Activated T-helper 1 cell treated with Interleukin-2 at 50 U/mL for 16 hours (primary cell): Measurements from ENCODE around the gene FAM219A.
A peak's percentile ranks its signal among the peaks of the same experiment; 100 is the strongest.
"Not testable (repeated sequence)": the region's sequence is repeated elsewhere in the genome, so short reads cannot be mapped to it uniquely, and the experiment has no call there.

ENCODE experiments used
- DNase-seq: peaks from one replicate; pipeline ENCODE4 v3.0.0-alpha.2; 2020; ENCODE audit warnings: low read depth

The FAM219A gene

DNA sequence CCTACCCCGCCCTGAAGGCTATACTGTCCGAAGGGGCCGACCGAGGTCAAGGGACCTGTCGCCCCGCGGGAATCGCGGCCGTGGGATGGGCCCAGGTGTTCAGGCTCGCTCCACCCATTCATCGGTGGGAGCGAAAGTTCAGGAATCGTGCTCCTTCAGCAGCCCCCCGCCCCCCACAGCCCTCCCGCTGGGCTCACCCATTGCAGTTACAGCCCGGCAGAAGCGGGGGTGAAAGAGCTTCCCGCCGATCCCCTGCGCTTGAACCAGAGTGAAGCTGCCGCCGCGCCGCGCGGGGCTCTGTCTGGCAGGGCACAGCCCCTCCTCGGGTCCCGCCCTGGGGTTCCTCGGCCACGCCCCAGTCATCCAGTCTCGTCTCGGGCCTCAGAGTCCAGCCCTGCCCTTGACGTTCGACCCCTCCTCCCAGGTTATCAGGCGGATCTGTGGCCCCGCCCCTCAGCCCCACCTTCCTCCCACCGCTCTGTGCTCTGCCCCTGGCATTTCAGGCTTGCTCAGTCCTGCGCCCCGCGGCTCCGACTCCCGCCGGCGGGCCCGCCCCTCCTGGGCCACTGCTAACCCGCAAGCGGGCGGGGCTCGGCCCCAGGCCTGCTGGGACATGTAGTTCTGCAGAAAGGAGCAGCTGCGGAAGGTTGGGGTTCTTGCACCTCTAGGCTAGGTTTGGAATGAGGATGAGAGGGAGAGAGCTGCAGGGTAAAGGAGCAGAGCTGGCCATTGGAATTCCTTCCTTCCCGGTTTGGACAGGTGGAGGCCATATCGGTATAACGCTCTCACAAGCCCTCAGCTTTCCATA lies 81.6 kb downstream of the FAM219A start, which contains the start of gene MYORG:
TSS of gene MYORG (minus strand) at position 303 of the 808 bp plus-strand sequence. CDS start 3,955 bp downstream, outside the sequence.
- DNase-seq = peak; percentile 95

DNA sequence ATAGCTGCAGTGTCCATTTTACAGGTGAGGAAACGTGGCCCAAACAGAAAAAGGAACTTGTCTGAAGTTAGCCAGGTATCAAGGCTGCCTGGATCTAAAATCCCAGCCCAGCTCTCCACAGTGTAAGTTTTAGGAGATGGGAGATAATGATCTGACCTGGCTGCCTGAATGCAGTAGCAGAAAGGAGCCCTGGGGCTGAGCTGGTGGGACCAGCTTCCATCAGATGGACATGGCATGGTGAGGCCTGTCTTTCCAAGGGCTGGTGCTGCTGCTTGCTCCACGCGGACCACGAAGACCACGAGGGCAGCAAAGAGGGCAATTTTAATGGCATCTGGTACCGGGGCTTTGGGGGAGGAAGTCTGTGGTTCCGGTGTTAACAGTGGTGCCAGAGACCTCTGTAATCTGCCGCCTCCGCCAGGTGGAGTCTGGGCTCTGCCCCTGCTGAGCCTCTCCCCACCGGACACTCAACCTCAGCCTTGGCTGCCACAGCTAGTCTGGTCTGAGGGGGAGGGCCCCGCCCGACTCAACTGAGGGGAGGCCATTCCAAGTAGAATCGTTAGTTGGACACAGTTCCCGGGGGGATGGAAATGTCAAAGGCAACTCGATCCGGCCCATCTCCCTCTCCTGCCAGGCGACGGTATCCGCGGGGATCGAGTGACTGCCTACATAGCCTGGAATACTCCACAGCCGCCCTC lies 82.3 kb downstream of the FAM219A start:
- DNase-seq = peak; percentile 33

DNA sequence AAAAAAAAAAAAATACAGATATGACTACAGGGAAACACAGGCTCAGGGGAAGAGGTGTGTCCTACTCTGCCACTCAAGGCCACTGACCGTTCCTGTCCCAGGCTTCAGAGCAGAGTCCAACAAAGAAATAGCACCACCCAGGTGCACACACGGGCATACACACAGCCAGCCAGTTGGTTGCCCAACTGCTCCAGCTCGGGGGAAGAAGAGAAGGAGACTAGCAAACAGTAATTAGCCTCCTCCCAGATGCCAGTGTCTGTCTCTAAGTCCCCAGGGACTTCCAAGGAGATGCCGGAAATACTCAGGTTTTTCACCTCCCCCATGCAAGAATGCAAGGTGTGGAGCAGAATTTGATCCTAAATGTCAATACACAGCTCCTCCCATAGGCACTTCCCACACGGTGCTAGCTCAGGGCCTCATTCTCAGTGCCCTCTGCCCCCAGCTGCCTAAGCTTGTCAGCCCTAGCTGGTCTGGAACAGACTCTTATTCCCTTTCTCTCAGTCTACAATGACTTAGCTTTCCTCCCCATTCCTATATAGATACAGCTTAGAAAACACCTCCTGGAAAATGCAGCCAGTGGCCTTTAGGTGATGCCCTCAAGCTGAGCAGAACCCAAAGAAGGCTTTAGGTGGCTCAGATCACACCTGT lies 83.3 kb downstream of the FAM219A start:
- DNase-seq = no peak

DNA sequence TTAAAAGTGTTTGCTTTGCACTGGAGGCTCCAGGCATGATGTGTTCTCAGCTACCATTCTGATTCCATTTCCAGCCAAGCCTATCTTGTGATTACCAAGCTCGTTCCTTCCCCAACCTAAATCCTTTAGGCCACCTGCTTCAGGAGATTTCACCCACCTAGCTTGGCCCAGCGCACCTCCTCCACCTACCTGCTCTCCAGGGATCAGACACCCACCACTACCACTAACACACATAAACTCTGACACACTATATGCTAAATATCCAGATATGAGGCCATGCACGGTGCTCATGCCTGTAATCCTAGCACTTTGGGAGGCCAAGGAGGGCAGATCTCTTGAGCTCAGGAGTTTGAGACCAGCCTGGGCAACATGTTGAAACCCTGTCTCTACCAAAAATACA lies 84.0 kb downstream of the FAM219A start:
- DNase-seq = no peak

GRCh38 chr9:34373749-34374148 lies 84.6 kb downstream of the FAM219A start:
- DNase-seq = no peak

- DNase-seq = no peak
Observed at GRCh38 chr9:34372467-34373011, 85.8 kb downstream of the FAM219A start.

GRCh38 chr9:34371886-34372466 lies 86.4 kb downstream of the FAM219A start:
- no peak for DNase-seq

GRCh38 chr9:34370970-34371880 lies 87.1 kb downstream of the FAM219A start:
- DNase-seq = no peak

DNA sequence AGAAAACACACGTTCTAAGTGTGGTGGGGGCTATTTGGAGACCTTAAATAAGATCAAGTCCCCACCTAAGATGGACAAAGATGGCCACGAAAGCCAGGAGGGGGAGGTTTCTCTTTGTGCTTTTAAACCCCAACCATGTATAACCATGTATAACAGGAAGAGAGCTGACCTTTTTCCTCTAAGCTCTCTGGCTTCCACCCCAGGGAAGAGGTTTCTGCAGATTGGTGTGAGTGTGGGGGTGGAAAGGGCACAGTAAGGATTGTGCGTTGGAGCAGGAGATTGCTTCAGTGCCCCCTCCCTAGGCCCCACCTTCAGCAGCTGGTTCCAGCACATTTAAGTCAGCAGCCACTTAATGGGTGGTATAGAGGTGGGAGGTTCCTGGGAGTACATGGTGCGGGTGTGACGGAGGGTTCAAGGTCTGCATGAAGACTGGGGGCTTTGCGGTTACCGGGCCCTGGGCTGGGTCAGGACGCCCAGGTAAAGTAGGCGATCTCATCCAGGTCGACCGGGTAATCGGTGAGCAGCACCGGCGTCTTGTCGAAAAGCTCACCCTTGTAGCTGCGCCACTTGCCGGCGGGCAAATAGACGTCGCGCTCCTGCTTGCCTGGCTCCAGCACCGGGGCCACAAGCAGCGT lies 87.9 kb downstream of the FAM219A start:
- DNase-seq = no peak

DNA sequence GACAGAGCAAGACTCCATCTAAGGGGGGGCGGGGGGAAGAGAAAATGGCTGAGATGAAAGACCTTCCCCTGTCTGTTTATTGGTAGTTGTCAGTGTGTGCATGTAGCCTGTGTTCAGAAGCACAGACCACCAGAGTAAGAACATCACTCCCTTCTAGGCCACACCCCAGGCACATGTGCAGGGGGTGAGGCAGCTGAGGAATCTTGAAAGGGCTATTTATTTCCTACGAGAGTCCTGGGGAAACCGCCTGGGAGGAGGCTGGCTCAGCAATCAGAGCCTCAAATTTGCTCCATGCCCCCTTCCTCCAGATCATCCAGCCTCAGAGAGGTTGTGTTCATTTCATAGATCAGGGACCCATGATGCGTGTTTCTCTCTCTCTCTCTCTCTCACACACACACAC lies 88.7 kb downstream of the FAM219A start:
- DNase-seq = no peak

GRCh38 chr9:34368796-34369195 lies 89.6 kb downstream of the FAM219A start:
- not testable (repeated sequence) for DNase-seq

DNA sequence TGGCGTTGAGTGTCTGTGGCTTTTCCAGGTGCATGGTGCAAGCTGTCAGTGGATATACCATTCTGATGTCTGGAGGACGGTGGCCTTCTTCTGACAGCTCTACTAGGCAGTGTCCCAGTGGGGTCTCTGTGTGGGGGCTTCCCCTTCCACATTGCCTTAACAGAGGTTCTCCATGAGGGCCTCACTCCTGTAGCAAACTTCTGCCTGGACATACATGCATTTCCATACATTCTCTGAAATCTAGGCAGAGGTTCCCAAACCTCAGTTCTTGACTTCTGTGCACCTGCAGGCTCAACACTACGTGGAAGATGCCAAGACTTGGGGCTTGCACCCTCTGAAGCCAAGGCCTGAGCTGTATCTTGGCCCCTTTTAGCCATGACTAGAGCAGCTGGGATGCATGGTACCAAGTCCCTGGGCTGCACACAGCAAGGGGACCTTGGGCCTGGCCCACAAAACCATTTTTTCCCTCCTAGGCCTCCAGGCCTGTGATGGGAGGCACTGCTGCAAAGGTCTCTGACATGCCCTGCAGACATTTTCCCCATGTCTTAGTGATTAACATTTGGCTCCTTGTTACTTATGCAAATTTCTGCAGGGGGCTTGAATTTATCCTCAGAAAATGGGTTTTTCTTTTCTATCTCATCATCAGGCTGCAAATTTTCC lies 90.5 kb downstream of the FAM219A start:
- not testable (repeated sequence) for DNase-seq

- DNase-seq = no peak
Observed at GRCh38 chr9:34366365-34366764, 92.0 kb downstream of the FAM219A start.

DNA sequence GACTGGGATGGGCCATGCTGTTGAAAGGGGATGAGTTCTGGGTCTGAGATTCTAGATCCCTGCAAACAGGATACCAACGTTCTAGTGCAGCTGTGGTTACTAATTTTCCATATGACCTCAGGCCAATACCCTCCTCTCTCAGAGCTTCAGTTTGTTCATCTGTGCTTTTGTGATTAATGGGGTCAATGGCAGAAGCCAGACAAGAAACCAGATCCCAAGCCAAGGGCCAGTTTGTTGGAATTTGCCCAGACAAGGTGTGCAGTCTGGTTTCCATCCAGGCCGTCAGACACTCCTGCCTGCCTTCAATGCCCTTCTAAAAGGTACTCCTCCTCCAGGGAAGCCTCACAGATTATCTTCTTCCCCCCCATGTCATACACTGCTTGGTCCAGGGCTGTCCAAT lies 93.1 kb downstream of the FAM219A start:
- no peak for DNase-seq

DNA sequence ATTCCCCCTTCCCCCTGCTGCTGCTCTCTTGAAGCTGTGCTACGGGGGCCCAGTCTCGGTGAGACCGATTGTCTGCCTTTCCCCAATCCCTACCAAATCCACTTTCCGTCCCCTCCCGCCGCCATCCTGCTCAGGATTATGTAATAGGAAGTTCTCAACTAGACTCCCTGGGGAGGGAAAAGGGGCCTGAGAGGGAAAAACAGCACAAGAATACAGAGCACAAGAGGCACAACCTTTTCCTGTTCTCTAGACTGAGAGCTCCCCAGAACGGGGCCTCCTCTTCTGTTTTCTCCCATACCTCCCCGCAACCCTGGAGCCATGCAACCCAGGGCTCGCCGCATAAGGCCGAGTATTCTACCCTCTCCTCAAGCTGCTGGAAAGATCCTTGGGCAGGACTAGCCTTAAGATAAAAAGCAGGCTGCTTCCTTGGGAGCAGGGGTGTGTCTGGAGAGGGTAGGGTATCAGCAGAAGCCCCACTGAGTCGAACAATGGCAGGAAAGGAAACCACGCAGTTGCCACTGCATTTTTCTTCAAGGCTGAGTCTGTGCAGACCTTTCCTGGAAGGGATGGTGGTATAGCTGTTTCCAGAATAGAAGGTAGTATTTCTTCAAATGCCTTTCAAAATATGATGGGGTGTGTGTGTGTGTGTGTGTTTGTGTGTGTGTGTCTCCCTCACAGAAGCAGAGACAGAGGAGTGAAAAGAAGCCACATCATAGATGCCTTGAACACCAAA lies 94.6 kb downstream of the FAM219A start:
- DNase-seq = no peak

DNA sequence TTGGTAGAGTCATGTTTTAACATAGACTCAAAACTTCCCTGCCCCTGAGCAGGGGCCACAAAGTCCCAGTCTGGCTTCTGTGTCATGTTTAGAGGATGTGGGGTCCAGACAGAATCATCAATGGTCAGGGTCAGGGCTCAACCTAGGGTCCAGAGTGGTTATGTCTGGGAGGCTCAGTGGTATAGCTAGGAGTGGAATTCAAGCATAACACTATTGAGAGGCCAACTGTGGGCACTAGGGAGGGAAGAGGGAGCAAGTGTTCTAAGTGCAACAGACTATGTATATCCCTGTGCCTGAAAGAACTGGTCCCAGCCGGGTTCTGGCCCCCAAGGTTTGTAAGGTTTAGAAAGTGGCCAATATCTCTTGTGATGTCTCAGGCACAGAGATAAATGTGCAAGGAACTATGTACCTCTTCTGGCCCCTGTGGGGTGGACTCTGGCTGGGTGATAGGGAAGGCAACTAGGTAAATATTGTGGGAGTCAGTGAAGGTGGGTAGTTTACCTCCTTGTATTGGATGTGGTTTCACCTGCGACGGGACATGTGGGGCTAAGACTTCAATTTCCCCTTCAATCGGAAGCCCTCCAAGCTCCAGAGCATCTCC lies 95.7 kb downstream of the FAM219A start:
- no peak for DNase-seq

DNA sequence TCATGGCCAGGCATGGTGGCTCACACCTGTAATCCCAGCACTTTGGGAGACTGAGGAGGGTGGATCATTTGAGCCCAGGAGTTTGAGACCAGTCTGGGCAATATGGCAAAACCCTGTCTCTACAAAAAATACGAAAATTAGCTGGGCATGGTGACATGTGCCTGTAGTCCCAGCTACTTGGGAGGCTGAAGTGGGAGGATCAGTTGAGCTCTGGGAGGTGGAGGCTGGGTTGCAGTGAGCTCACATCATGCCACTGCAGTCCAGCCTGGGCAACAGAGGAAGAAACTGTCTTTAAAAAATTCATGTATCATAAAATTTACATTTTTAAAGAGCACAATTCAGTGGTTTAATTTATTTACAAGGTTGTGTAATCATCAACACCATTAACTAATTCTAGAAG lies 105.4 kb downstream of the FAM219A start:
- not testable (repeated sequence) for DNase-seq

DNA sequence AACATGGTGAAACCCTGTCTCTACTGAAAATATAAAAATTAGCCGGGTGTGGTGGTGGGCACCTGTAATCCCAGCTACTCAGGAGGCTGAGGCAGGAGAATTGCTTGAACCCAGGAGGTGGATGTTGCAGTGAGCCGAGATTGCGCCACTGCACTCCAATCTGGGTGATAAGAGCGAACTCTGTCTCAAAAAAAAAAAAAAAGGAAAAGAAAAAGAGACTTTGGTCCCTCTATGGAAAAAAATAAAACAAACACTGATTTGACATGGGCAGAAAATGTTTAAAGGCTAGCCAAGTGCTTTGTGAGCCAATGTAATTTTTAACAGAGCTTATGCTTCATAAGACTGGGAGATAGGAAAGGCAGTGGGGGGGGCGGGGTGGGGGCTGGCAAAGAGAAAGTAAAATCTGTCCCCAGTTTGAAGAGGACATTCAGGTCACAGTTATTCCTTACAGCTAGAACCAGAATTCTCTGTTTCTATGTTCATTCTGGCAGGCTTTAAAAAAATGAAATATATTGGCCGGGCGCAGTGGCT lies 106.2 kb downstream of the FAM219A start:
- not testable (repeated sequence) for DNase-seq

DNA sequence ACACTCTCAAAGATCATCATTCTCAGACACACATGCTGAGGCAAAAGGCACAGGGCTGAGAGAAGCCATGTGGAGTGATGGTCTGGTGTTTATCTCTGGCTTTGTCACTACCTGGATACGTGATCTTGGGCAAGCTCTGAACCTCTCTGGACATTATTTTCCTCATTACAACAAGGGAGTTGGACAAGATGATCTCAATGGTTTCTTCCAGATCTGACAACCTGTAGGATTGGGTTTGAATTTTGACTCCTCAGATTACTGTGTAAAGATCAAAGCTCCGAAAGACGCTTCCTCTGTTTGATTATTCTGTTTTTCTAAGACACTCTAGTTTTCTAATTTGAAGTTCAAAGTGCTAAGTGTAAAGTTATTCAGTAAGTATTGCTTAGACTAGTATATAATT lies 109.0 kb downstream of the FAM219A start:
- no peak for DNase-seq
